Ectodermal cell (in vitro differentiated cells): Measurements from ENCODE around the gene MYO15A.

Source experiments
- H3K27ac ChIP-seq: 2 replicates; pipeline ENCODE4 v1.7.0; 2013; ENCODE audit warnings: mild to moderate bottlenecking, low read depth, low read length; ENCODE audit not compliant: insufficient read depth, poor library complexity, severe bottlenecking
- H3K27me3 ChIP-seq: 2 replicates; pipeline ENCODE4 v1.7.0; 2013; ENCODE audit warnings: mild to moderate bottlenecking, low read length; ENCODE audit not compliant: insufficient read depth, control insufficient read depth, poor library complexity, severe bottlenecking
- H3K36me3 ChIP-seq: one replicate; pipeline ENCODE4 v1.7.0; 2013; ENCODE audit warnings: low read length; ENCODE audit not compliant: control insufficient read depth, insufficient read depth
- H3K4me1 ChIP-seq: one replicate; pipeline ENCODE4 v1.7.0; 2013; ENCODE audit warnings: low read length; ENCODE audit not compliant: control insufficient read depth, insufficient read depth
- H3K4me3 ChIP-seq: 2 replicates; pipeline ENCODE4 v1.7.0; 2013; ENCODE audit warnings: low read depth, low read length, control low read depth; ENCODE audit not compliant: insufficient read depth
- H3K9me3 ChIP-seq: 2 replicates; pipeline ENCODE4 v1.7.0; 2013; ENCODE audit warnings: mild to moderate bottlenecking, low read length, moderate library complexity; ENCODE audit not compliant: control insufficient read depth
- WGBS, 2 experiments: methylation state at CpG; one replicate each; pipeline ENCODE4 v1.1.7; 2013; ENCODE audit warnings: missing lambda C conversion rate in 2 of 2; 5-methylcytosine and 5-hydroxymethylcytosine counted together

Gene MYO15A

GRCh38 chr17:18144261-18144660 lies 35.7 kb downstream of the MYO15A start:
- no peaks in the 10 kb centered on the region for H3K27me3 ChIP-seq
- H3K4me1 ChIP-seq = no peaks in the 10 kb centered on the region
- 93 to 94% methylated on average over 4 of the region's 4 CpGs for WGBS, 2 experiments
- no peak overlapping the region for H3K27ac ChIP-seq
- no peaks in the 10 kb centered on the region for H3K36me3 ChIP-seq
- no peak overlapping the region for H3K4me3 ChIP-seq
- H3K9me3 ChIP-seq = no peaks in the 10 kb centered on the region

- 80 to 95% methylated on average over 1 of the region's 1 CpG for WGBS, 2 experiments
- no peaks in the 10 kb centered on the region for H3K9me3 ChIP-seq
- no peaks in the 10 kb centered on the region for H3K36me3 ChIP-seq
- no peaks in the 10 kb centered on the region for H3K4me1 ChIP-seq
- H3K4me3 ChIP-seq = no peak overlapping the region
- no peaks in the 10 kb centered on the region for H3K27me3 ChIP-seq
- no peak overlapping the region for H3K27ac ChIP-seq
Observed at GRCh38 chr17:18144855-18145254, 36.3 kb downstream of the MYO15A start.

- 91 to 92% methylated on average over 13 of the region's 13 CpGs for WGBS, 2 experiments
- Histone ChIP-seq H3K36me3 (no peaks in the 10 kb centered on the region), H3K4me3 (no peak overlapping the region), H3K4me1 (peaks cover 7% of the 10 kb centered on the region), H3K27me3 (no peaks in the 10 kb centered on the region), H3K9me3 (no peaks in the 10 kb centered on the region), H3K27ac (no peak overlapping the region)
Observed at GRCh38 chr17:18145811-18146210, 37.3 kb downstream of the MYO15A start.

DNA sequence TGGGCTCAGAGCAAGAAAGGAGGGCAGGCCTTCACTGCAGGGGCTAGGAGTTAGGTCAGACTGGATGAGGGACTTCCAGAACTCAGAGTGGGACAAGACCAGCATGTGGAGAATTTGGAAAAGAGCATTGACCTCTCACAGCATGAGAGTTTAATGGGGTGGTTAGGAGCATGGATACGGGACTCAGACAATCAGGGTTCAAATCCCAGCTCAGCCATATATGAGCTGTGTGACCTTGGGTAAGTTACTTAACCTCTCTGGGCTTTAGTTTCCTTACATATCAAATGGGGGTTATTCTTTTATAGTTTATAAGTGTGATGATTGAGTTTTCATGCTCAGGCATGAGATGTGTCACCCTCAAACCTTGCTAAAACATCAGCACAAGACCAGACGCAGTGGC lies 37.7 kb downstream of the MYO15A start:
- H3K36me3 ChIP-seq = no peaks in the 10 kb centered on the region
- H3K27me3 ChIP-seq = no peaks in the 10 kb centered on the region
- no peak overlapping the region for H3K27ac ChIP-seq
- 94 to 97% methylated on average over 2 of the region's 2 CpGs for WGBS, 2 experiments
- no peak overlapping the region for H3K4me3 ChIP-seq
- no peaks in the 10 kb centered on the region for H3K9me3 ChIP-seq
- peaks cover 8% of the 10 kb centered on the region for H3K4me1 ChIP-seq

GRCh38 chr17:18146980-18147379 lies 38.4 kb downstream of the MYO15A start:
- Histone ChIP-seq H3K4me1 (peaks cover 8% of the 10 kb centered on the region), H3K9me3 (no peaks in the 10 kb centered on the region), H3K36me3 (no peaks in the 10 kb centered on the region), H3K4me3 (no peak overlapping the region), H3K27ac (no peak overlapping the region), H3K27me3 (no peaks in the 10 kb centered on the region)
- WGBS, 2 experiments = 84 to 88% methylated on average over 3 of the region's 3 CpGs

- no peak overlapping the region for H3K4me3 ChIP-seq
- H3K4me1 ChIP-seq = peaks cover 17% of the 10 kb centered on the region
- H3K27ac ChIP-seq = no peak overlapping the region
- no peaks in the 10 kb centered on the region for H3K9me3 ChIP-seq
- no peaks in the 10 kb centered on the region for H3K36me3 ChIP-seq
- H3K27me3 ChIP-seq = no peaks in the 10 kb centered on the region
- 94 to 95% methylated on average over 7 of the region's 7 CpGs for WGBS, 2 experiments
Observed at GRCh38 chr17:18148586-18148985, 40.0 kb downstream of the MYO15A start.

- Histone ChIP-seq H3K4me3 (no peak overlapping the region), H3K4me1 (peaks cover 18% of the 10 kb centered on the region), H3K27ac (no peak overlapping the region), H3K9me3 (no peaks in the 10 kb centered on the region), H3K36me3 (no peaks in the 10 kb centered on the region), H3K27me3 (no peaks in the 10 kb centered on the region)
- WGBS, 2 experiments = 81 to 83% methylated on average over 9 of the region's 9 CpGs
Observed at GRCh38 chr17:18151290-18151689, 42.7 kb downstream of the MYO15A start.

DNA sequence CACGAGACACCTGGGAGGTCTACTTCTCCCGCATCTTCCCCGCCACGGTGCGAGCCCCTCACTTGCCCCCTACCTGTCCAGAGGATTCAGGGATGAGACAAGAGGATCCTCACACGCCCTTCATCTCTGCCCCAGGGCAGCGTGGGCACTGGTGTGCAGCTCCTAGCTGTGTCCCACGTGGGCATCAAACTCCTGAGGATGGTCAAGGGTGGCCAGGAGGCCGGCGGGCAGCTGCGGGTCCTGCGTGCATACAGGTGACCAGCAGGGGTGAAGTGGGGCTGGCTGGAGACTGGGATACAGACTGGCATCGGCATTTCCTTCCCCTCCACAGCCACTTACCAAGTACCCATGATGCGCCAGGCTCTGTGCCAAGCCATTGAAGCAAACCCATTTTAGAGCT lies 46.6 kb downstream of the MYO15A start:
- H3K36me3 ChIP-seq = no peaks in the 10 kb centered on the region
- H3K4me1 ChIP-seq = peaks cover 20% of the 10 kb centered on the region
- no peaks in the 10 kb centered on the region for H3K9me3 ChIP-seq
- WGBS, 2 experiments = 92 to 93% methylated on average over 14 of the region's 14 CpGs
- H3K4me3 ChIP-seq = no peak overlapping the region
- H3K27ac ChIP-seq = no peak overlapping the region
- no peaks in the 10 kb centered on the region for H3K27me3 ChIP-seq

- Histone ChIP-seq H3K4me3 (no peak overlapping the region), H3K9me3 (no peaks in the 10 kb centered on the region), H3K4me1 (peaks cover 17% of the 10 kb centered on the region), H3K36me3 (no peaks in the 10 kb centered on the region), H3K27ac (no peak overlapping the region), H3K27me3 (no peaks in the 10 kb centered on the region)
- 85% methylated on average over 8 of the region's 8 CpGs for WGBS, 2 experiments
Observed at GRCh38 chr17:18156171-18156975, 47.8 kb downstream of the MYO15A start.

- 94 to 95% methylated on average over 10 of the region's 10 CpGs for WGBS, 2 experiments
- no peak overlapping the region for H3K4me3 ChIP-seq
Observed at GRCh38 chr17:18156976-18157280, 48.4 kb downstream of the MYO15A start.

More at GRCh38 chr17:18156976-18157280, 48.4 kb downstream of the MYO15A start:
- H3K36me3 ChIP-seq = no peaks in the 10 kb centered on the region
- no peaks in the 10 kb centered on the region for H3K9me3 ChIP-seq
- peaks cover 19% of the 10 kb centered on the region for H3K4me1 ChIP-seq
- no peaks in the 10 kb centered on the region for H3K27me3 ChIP-seq
- H3K27ac ChIP-seq = no peak overlapping the region
